Measurements from ENCODE around the gene ATG5. TPM values are rescaled to one million over a fixed set of nuclear protein-coding genes. Genes with fewer than 3 reads are reported as not detected.

The ATG5 gene
- total and polyA plus RNA-seq, 9 of the 15 experiments (the other 6 are each of a cell fraction or from before 2014, with no cell fraction given), result 29.0 to 80.0 (median 53.2) TPM

DNA sequence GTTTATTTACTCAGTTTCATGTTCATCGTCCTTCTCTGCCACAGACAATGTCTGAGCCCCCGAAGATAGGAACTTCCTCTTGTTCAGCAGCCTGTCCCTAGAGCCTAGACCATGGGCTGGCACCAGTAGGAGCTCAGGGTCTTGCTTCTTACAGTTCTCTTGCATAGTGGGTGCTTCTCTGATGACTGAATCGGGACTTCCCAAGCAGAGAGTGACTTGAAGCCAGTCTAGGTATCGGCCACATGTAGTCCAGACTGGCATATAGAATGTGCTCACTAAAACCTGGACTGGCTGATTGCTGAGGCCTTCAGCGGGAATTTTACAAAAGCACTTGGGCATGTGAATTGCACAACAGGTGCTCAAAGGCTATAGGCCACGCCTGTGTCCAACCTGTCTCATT lies 187.4 kb downstream of the ATG5 start:
- ATAC-seq, result no peak
- H3K9me1 ChIP-seq (ENCODE audit: control insufficient read depth, insufficient read depth, low read length), result no peaks in the 10 kb centered on the region
- no peak for FAIRE-seq
- no peaks in the 10 kb centered on the region for H3K36me3 ChIP-seq (ENCODE audit: control insufficient read depth, insufficient read depth, low read length)
- no peak overlapping the region for H3K27ac ChIP-seq (ENCODE audit: extremely low read depth, low read depth, low read length)
- intact Hi-C loops (cut with micrococcal nuclease) (no loop called here), in situ Hi-C loops (cut with MboI) (no loop called here)
- peak overlapping the region; percentile 75 for H2AFZ ChIP-seq (ENCODE audit: low read depth, low read length)
- no peak overlapping the region for H3K9ac ChIP-seq (ENCODE audit: insufficient read depth in 1 of 2, low read depth in 2 of 2, low read length in 2 of 2)
- peaks cover 15 to 35% of the 10 kb centered on the region in 2 experiments for H3K4me1 ChIP-seq (replicated peaks in 1 of 2; ENCODE audit: control insufficient read depth in 2 of 2, insufficient read depth in 2 of 2, low read length in 2 of 2)
- H3K4me2 ChIP-seq (ENCODE audit: insufficient read depth, low read length), result no peak overlapping the region
- H3K79me2 ChIP-seq (ENCODE audit: control insufficient read depth, insufficient read depth, low read length), result no peaks in the 10 kb centered on the region
- H3K27me3 ChIP-seq (ENCODE audit: control insufficient read depth in 2 of 2, insufficient read depth in 2 of 2, low read length in 2 of 2), result no peaks in the 10 kb centered on the region
- no peaks in the 10 kb centered on the region for H3K9me3 ChIP-seq (replicated peaks; ENCODE audit: control insufficient read depth, insufficient read depth, low read depth, low read length)
- DNase-seq (ENCODE audit: extremely low read depth in 1 of 4, low spot score in 3 of 4), result no peak
- CTCF ChIA-PET (ENCODE audit: low intra/inter-chr PET ratio), result no interaction called here
- H4K20me1 ChIP-seq (replicated peaks; ENCODE audit: control insufficient read depth, insufficient read depth, low read length), result no peaks in the 10 kb centered on the region
- WGBS (ENCODE audit: insufficient coverage, low coverage, missing lambda C conversion rate), result 39% methylated on average over 6 of the region's 6 CpGs
- H3K4me3 ChIP-seq, result no peak overlapping the region
- no TSS peak for BruUV-seq (replicated peaks)
- POLR2A ChIA-PET, result interaction anchor here (0.7 kb wide), 1 partner anchor 17 kb away, joined by 4 read pairs; no protein-coding TSS in a partner anchor
- TF ChIP-seq, protein P1, sequence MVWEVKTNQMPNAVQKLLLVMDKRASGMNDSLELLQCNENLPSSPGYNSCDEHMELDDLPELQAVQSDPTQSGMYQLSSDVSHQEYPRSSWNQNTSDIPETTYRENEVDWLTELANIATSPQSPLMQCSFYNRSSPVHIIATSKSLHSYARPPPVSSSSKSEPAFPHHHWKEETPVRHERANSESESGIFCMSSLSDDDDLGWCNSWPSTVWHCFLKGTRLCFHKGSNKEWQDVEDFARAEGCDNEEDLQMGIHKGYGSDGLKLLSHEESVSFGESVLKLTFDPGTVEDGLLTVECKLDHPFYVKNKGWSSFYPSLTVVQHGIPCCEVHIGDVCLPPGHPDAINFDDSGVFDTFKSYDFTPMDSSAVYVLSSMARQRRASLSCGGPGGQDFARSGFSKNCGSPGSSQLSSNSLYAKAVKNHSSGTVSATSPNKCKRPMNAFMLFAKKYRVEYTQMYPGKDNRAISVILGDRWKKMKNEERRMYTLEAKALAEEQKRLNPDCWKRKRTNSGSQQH (CRISPR knock-in tag; IDR thresholded peaks at IDR 0.05), result no peak
- TF ChIP-seq, protein P2, sequence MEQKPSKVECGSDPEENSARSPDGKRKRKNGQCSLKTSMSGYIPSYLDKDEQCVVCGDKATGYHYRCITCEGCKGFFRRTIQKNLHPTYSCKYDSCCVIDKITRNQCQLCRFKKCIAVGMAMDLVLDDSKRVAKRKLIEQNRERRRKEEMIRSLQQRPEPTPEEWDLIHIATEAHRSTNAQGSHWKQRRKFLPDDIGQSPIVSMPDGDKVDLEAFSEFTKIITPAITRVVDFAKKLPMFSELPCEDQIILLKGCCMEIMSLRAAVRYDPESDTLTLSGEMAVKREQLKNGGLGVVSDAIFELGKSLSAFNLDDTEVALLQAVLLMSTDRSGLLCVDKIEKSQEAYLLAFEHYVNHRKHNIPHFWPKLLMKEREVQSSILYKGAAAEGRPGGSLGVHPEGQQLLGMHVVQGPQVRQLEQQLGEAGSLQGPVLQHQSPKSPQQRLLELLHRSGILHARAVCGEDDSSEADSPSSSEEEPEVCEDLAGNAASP (IDR thresholded peaks at IDR 0.05), result no peak
- TF ChIP-seq ZNF23 (CRISPR knock-in tag; IDR thresholded peaks at IDR 0.05) (no peak), JUN (IDR thresholded peaks at IDR 0.05; ENCODE audit: borderline replicate concordance, low read depth, low read length) (no peak), JUN (CRISPR knock-in tag; IDR thresholded peaks at IDR 0.05; ENCODE audit: borderline replicate concordance) (no peak), BCL6 (CRISPR knock-in tag; IDR thresholded peaks at IDR 0.05) (no peak), POLR3A (IDR thresholded peaks at IDR 0.05; ENCODE audit: borderline replicate concordance, extremely low read depth, insufficient read depth, insufficient read length) (no peak), HNRNPL (IDR thresholded peaks at IDR 0.05; ENCODE audit: low read depth, low read length) (no peak), TRIM28 (IDR thresholded peaks at IDR 0.05) (no peak), GATAD2B (IDR thresholded peaks at IDR 0.05; ENCODE audit: borderline replicate concordance) (no peak), ZKSCAN8 (CRISPR knock-in tag; IDR thresholded peaks at IDR 0.05) (no peak), ZNF431 (CRISPR knock-in tag; IDR thresholded peaks at IDR 0.05) (no peak), TAF7 (tag; IDR thresholded peaks at IDR 0.05) (no peak)
- TF ChIP-seq, protein P3, sequence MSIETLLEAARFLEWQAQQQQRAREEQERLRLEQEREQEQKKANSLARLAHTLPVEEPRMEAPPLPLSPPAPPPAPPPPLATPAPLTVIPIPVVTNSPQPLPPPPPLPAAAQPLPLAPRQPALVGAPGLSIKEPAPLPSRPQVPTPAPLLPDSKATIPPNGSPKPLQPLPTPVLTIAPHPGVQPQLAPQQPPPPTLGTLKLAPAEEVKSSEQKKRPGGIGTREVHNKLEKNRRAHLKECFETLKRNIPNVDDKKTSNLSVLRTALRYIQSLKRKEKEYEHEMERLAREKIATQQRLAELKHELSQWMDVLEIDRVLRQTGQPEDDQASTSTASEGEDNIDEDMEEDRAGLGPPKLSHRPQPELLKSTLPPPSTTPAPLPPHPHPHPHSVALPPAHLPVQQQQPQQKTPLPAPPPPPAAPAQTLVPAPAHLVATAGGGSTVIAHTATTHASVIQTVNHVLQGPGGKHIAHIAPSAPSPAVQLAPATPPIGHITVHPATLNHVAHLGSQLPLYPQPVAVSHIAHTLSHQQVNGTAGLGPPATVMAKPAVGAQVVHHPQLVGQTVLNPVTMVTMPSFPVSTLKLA (conservative IDR thresholded peaks at IDR 0.05), result no peak
- TF ChIP-seq, protein P4, sequence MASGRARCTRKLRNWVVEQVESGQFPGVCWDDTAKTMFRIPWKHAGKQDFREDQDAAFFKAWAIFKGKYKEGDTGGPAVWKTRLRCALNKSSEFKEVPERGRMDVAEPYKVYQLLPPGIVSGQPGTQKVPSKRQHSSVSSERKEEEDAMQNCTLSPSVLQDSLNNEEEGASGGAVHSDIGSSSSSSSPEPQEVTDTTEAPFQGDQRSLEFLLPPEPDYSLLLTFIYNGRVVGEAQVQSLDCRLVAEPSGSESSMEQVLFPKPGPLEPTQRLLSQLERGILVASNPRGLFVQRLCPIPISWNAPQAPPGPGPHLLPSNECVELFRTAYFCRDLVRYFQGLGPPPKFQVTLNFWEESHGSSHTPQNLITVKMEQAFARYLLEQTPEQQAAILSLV (tag; IDR thresholded peaks at IDR 0.05), result no peak

All from K562 (cell line).